GM21447 (cell line): ENCODE measurements around the gene CENPH.
"Not testable (repeated sequence)": the region's sequence is repeated elsewhere in the genome, so short reads cannot be mapped to it uniquely, and the experiment has no call there.

Experiments used
- ATAC-seq: cut with Tn5 transposase; IDR thresholded peaks from one replicate; pipeline ENCODE4 v1.9.1; 2021; ENCODE audit not compliant: unreplicated experiment

CENPH gene

GRCh38 chr5:69189162-69190086, at the start of gene CENPH:
Gene CENPH, plus strand, starts transcription at chr5:69189583. Its CDS starts 52 bp downstream, at chr5:69189635.
- peak; percentile 96 for ATAC-seq

- not testable (repeated sequence) for ATAC-seq
Observed at GRCh38 chr5:69140239-69140638, 49.1 kb upstream of the CENPH start.

- no peak for ATAC-seq
Observed at GRCh38 chr5:69140827-69141226, 48.6 kb upstream of the CENPH start.

- not testable (repeated sequence) for ATAC-seq
Observed at GRCh38 chr5:69148576-69148975, 40.8 kb upstream of the CENPH start.

- no peak for ATAC-seq
Observed at GRCh38 chr5:69148981-69149675, 40.3 kb upstream of the CENPH start.

GRCh38 chr5:69149676-69150010, 39.7 kb upstream of the CENPH start:
- no peak for ATAC-seq

GRCh38 chr5:69152731-69153130, 36.7 kb upstream of the CENPH start:
- ATAC-seq = no peak

GRCh38 chr5:69156456-69156855, 32.9 kb upstream of the CENPH start:
- no peak for ATAC-seq

GRCh38 chr5:69158039-69158438, 31.3 kb upstream of the CENPH start:
- ATAC-seq = no peak

GRCh38 chr5:69160651-69161050, 28.7 kb upstream of the CENPH start:
- no peak for ATAC-seq

GRCh38 chr5:69166686-69167492, 22.5 kb upstream of the CENPH start, which contains the start of gene CCNB1:
Gene CCNB1, plus strand, starts transcription at chr5:69167150. Its CDS starts 113 bp downstream, at chr5:69167263.
- ATAC-seq = peak; percentile 98

GRCh38 chr5:69167493-69167855, 21.9 kb upstream of the CENPH start:
- no peak for ATAC-seq

- no peak for ATAC-seq
Observed at GRCh38 chr5:69167929-69168328, 21.5 kb upstream of the CENPH start.

- no peak for ATAC-seq
Observed at GRCh38 chr5:69170495-69170894, 18.9 kb upstream of the CENPH start.

GRCh38 chr5:69170969-69171368, 18.4 kb upstream of the CENPH start:
- ATAC-seq = no peak

- ATAC-seq = not testable (repeated sequence)
Observed at GRCh38 chr5:69181659-69182293, 7.6 kb upstream of the CENPH start.

GRCh38 chr5:69184621-69185020, 4.8 kb upstream of the CENPH start:
- no peak for ATAC-seq

- no peak for ATAC-seq
Observed at GRCh38 chr5:69187342-69187741, 2.0 kb upstream of the CENPH start.

GRCh38 chr5:69188811-69189161, 597 bp upstream of the CENPH start:
- ATAC-seq = no peak

GRCh38 chr5:69202497-69202896, 13.1 kb downstream of the CENPH start:
- no peak for ATAC-seq
